ENCODE measurements around the gene C3orf22.
A peak's percentile ranks its signal among the peaks of the same experiment; 100 is the strongest.

DNA sequence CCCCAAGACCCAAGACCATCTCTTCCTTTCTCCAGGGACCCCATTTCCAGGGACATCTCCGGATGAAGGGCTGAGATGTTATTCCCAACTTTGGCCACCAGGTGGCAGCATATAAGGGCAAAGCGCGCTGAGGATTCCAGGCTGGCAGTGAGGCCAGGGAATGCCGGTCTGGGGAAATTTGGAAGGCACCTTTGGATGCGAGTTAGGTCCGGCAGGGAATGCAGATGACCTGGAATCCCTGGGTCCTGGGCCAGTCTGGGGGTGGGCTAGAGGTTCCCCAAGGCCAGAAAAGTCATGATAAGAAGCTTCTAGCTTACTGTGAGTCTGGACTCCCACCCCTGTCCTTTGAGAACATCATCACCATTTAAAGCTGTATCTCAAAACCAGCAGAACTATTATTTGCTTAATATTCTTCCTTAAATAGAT lies 36.4 kb downstream of the C3orf22 start:
- peak; percentile 88 for TF ChIP-seq CTCF (IDR thresholded peaks at IDR 0.05; ENCODE audit: low read length)
- TF ChIP-seq EZH2phosphoT487 (IDR thresholded peaks at IDR 0.05; ENCODE audit: low read length) = no peak
- TF ChIP-seq EZH2 (optimal IDR thresholded peaks at IDR 0.05; ENCODE audit: low read depth, low read length) = no peak
